HL-60 (cell line): ENCODE results near the gene PIK3R1.

ENCODE experiments used
- DNase-seq, 2 experiments: peaks; one replicate each; pipeline ENCODE4 v3.0.0-alpha.2; 2010 to 2020; ENCODE audit warnings: low read depth in 1 of 2, low spot score in 1 of 2
- H3K27ac ChIP-seq: fragments of 250-450 bp; sonication (Bioruptor Pico); replicated peaks from 2 replicates; pipeline ENCODE4 v1.5.1; 2020; ENCODE audit warnings: mild to moderate bottlenecking, moderate library complexity
- H3K27me3 ChIP-seq: fragments of 250-450 bp; sonication (Bioruptor Pico); 2 replicates; pipeline ENCODE4 v1.5.1; 2021; ENCODE audit warnings: mild to moderate bottlenecking, moderate library complexity; ENCODE audit not compliant: insufficient read depth, poor library complexity, severe bottlenecking
- H3K4me3 ChIP-seq: replicated peaks from 2 replicates; pipeline ENCODE4 v1.5.1; 2011; ENCODE audit warnings: mild to moderate bottlenecking, control low read depth, low read length; ENCODE audit not compliant: insufficient read depth
- CTCF ChIP-seq: IDR thresholded peaks from one replicate; pipeline ENCODE4 v1.5.1; 2011; ENCODE audit warnings: low read length, control low read depth, inconsistent platforms; ENCODE audit not compliant: insufficient read depth
- GABPA ChIP-seq: IDR thresholded peaks from 2 replicates; pipeline ENCODE4 v1.6.1; 2012; ENCODE audit warnings: low read depth
- POLR2AphosphoS5 ChIP-seq: IDR thresholded peaks from 2 replicates; pipeline ENCODE4 v1.6.1; 2012; ENCODE audit warnings: low read depth
- REST ChIP-seq: IDR thresholded peaks from 2 replicates; pipeline ENCODE4 v1.6.1; 2012; ENCODE audit warnings: low read depth; ENCODE audit not compliant: insufficient replicate concordance
- SPI1 ChIP-seq: IDR thresholded peaks from 2 replicates; pipeline ENCODE4 v1.6.1; 2012; ENCODE audit warnings: low read depth, mild to moderate bottlenecking, borderline replicate concordance

PIK3R1 gene

DNA sequence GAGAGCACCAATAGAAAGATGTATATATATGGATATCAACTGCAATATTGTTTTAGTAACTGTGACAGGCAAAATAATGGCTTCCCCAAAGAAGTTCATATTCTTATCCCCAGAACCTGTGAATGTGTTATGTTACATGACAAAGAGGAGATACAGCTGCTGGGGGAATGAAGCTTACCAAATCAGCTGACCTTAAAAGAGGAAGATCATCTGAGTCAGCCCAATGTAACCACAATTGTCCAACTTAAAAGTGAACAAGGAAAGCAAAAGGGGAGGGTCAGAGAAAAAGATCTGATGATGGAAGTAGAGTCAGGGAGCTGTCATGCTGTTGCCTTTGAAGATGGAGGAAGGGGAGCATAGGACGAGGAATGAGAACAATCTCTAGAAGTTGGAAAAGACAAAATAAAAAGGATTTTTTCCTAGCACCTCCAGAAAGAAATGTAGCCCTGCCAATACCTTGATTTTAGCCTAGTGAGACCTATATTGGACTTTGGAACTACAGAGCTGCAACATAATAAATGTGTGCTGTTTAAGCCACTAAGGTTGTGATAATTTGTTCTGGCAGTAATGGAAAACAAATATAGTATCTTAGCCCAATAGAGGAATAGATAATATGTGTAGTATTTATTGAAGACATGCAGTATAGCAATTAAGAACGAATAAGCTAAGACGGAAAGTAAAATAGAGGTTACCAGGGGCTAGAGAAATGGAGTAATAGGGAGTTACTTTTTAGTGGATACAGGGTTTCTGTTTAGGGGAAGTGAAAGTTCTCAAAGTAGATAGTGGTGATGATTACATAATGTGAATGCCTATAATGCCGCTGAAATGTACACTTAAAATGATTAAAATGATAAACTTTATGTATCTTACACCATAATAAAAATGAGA is 115.9 kb downstream of the PIK3R1 start:
- DNase-seq: peak; percentile 39 to 59
- Histone ChIP-seq H3K27ac (no peak overlapping the region), H3K4me3 (no peak overlapping the region), H3K27me3 (no peaks in the 10 kb centered on the region)
- TF ChIP-seq REST (no peak), SPI1 (peak; percentile 31; the same call in 1 of the 2 replicates)

GRCh38 chr5:68332080-68332451 is 116.5 kb downstream of the PIK3R1 start:
- DNase-seq: no peak
- H3K27ac ChIP-seq: no peak overlapping the region
- TF ChIP-seq POLR2AphosphoS5: no peak
- TF ChIP-seq GABPA: no peak
- TF ChIP-seq REST: no peak
- no peak for TF ChIP-seq CTCF
- no peak for TF ChIP-seq SPI1
- H3K4me3 ChIP-seq: no peak overlapping the region
- no peaks in the 10 kb centered on the region for H3K27me3 ChIP-seq

DNA sequence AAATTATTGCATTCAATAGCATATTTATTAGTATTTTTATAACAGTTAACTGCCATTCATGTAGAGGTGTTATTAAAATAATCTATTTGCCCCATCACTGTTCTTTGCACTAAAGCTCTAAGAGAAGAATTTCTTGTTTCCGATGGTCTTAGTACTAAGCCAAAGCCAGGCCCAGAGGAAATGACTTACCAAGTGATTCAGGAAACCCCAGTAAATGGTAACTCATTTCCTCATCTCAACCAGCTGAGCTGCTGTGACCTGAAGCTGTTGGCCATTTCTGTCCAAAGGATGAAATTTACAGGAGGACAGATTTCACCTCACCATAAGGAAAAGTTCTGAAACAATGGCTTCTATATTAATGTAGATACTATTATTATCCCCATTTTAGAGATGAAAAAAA is 117.0 kb downstream of the PIK3R1 start:
- H3K27me3 ChIP-seq: no peaks in the 10 kb centered on the region
- no peak overlapping the region for H3K4me3 ChIP-seq
- no peak for TF ChIP-seq GABPA
- no peak for TF ChIP-seq REST
- TF ChIP-seq SPI1: no peak
- no peak for TF ChIP-seq POLR2AphosphoS5
- no peak for TF ChIP-seq CTCF
- no peak overlapping the region for H3K27ac ChIP-seq
- DNase-seq: no peak
